Type B pancreatic cell (in vitro differentiated cells): ENCODE measurements around the gene TBC1D5. TPM values are rescaled to one million over a fixed set of nuclear protein-coding genes. Genes with fewer than 3 reads are reported as not detected.

Source experiments
- DNase-seq: peaks from one replicate; pipeline ENCODE4 v3.0.0; 2021; ENCODE audit warnings: mixed read lengths; ENCODE audit not compliant: unreplicated experiment; ENCODE audit errors: extremely low spot score
- H3K27ac Mint-ChIP-seq: 2 replicates; pipeline ENCODE4 v1.8.0; 2021; ENCODE audit warnings: mild to moderate bottlenecking, mixed read lengths
- H3K27me3 Mint-ChIP-seq: 2 replicates; pipeline ENCODE4 v1.8.0; 2021; ENCODE audit warnings: mixed read lengths
- H3K36me3 Mint-ChIP-seq: 2 replicates; pipeline ENCODE4 v1.8.0; 2021; ENCODE audit warnings: mixed read lengths
- H3K4me1 Mint-ChIP-seq: one replicate; pipeline ENCODE4 v1.8.0; 2021; ENCODE audit warnings: mixed read lengths; ENCODE audit not compliant: unreplicated experiment
- H3K4me3 Mint-ChIP-seq: 2 replicates; pipeline ENCODE4 v1.8.0; 2021; ENCODE audit warnings: mild to moderate bottlenecking, mixed read lengths
- H3K9me3 Mint-ChIP-seq: 2 replicates; pipeline ENCODE4 v1.8.0; 2021; ENCODE audit warnings: mixed read lengths
- CTCF ChIP-seq: fragments of 200-600 bp; sonication (generic); conservative IDR thresholded peaks from 2 replicates; pipeline ENCODE4 v1.5.0; 2021; ENCODE audit warnings: antibody characterized with exemption, mild to moderate bottlenecking
- total RNA-seq: library from RNA; stranded (reverse); gene quantifications from 2 replicates; pipeline ENCODE4 v1.2.1, GENCODE V29; 2021; ENCODE audit warnings: low replicate concordance

The TBC1D5 gene
- total RNA-seq, 1 donor from 2014 or later, result 48.7 TPM

GRCh38 chr3:17315897-17316296 is 426.5 kb downstream of the TBC1D5 start:
- no peaks in the 10 kb centered on the region for H3K27me3 Mint-ChIP-seq
- H3K4me1 Mint-ChIP-seq, result no peaks in the 10 kb centered on the region

GRCh38 chr3:17314171-17314570 is 428.3 kb downstream of the TBC1D5 start:
- Mint-ChIP-seq H3K9me3 (no peaks in the 10 kb centered on the region), H3K4me1 (no peaks in the 10 kb centered on the region), H3K27ac (no peak overlapping the region), H3K36me3 (no peaks in the 10 kb centered on the region), H3K27me3 (no peaks in the 10 kb centered on the region), H3K4me3 (no peak overlapping the region)
- no peak for DNase-seq
- TF ChIP-seq CTCF, result no peak

More at GRCh38 chr3:17315897-17316296, 426.5 kb downstream of the TBC1D5 start:
- no peak for DNase-seq
- Mint-ChIP-seq H3K27ac (no peak overlapping the region), H3K36me3 (no peaks in the 10 kb centered on the region), H3K4me3 (no peak overlapping the region), H3K9me3 (no peaks in the 10 kb centered on the region)
- no peak for TF ChIP-seq CTCF

GRCh38 chr3:17313746-17314145 is 428.7 kb downstream of the TBC1D5 start:
- no peak for TF ChIP-seq CTCF
- no peaks in the 10 kb centered on the region for H3K27me3 Mint-ChIP-seq
- DNase-seq, result no peak
- no peaks in the 10 kb centered on the region for H3K36me3 Mint-ChIP-seq
- no peaks in the 10 kb centered on the region for H3K4me1 Mint-ChIP-seq
- H3K9me3 Mint-ChIP-seq, result no peaks in the 10 kb centered on the region
- H3K27ac Mint-ChIP-seq, result no peak overlapping the region
- H3K4me3 Mint-ChIP-seq, result no peak overlapping the region

- Mint-ChIP-seq H3K27me3 (no peaks in the 10 kb centered on the region), H3K36me3 (peaks cover under 1% of the 10 kb centered on the region), H3K27ac (no peak overlapping the region), H3K9me3 (no peaks in the 10 kb centered on the region), H3K4me3 (no peak overlapping the region), H3K4me1 (no peaks in the 10 kb centered on the region)
- no peak for TF ChIP-seq CTCF
- DNase-seq, result no peak
These were observed 431.4 kb downstream of the TBC1D5 start for GRCh38 chr3:17310983-17311382.

- no peak for TF ChIP-seq CTCF
- Mint-ChIP-seq H3K4me1 (no peaks in the 10 kb centered on the region), H3K27me3 (no peaks in the 10 kb centered on the region), H3K36me3 (peaks cover 5% of the 10 kb centered on the region), H3K9me3 (no peaks in the 10 kb centered on the region), H3K4me3 (no peak overlapping the region), H3K27ac (no peak overlapping the region)
- DNase-seq, result no peak
These were observed 434.5 kb downstream of the TBC1D5 start for GRCh38 chr3:17307887-17308286.

- no peaks in the 10 kb centered on the region for H3K27me3 Mint-ChIP-seq
- no peak overlapping the region for H3K4me3 Mint-ChIP-seq
- no peaks in the 10 kb centered on the region for H3K4me1 Mint-ChIP-seq
- DNase-seq, result no peak
- TF ChIP-seq CTCF, result no peak
- no peaks in the 10 kb centered on the region for H3K9me3 Mint-ChIP-seq
- peaks cover 5% of the 10 kb centered on the region for H3K36me3 Mint-ChIP-seq
- H3K27ac Mint-ChIP-seq, result no peak overlapping the region
These were observed 434.9 kb downstream of the TBC1D5 start for GRCh38 chr3:17307482-17307881.
